Esophagus muscularis mucosa (tissue), 3 donors: Measurements from ENCODE around the gene PHLDA2.

ENCODE experiments used
- CTCF ChIP-seq, 3 experiments: fragments of 200-600 bp in 2 of 3; fragments of 450-650 bp in 1 of 3; sonication (generic) in 2 of 3; IDR thresholded peaks; one replicate each; pipeline ENCODE4 v1.5.1; 2017 to 2019; ENCODE audit warnings: antibody characterized with exemption in 3 of 3, mild to moderate bottlenecking in 2 of 3, moderate library complexity in 1 of 3
- POLR2A ChIP-seq: fragments of 450-650 bp; IDR thresholded peaks from one replicate; pipeline ENCODE4 v1.6.1; 2017; ENCODE audit warnings: antibody characterized with exemption, moderate library complexity, mild to moderate bottlenecking, low read depth
- POLR2AphosphoS5 ChIP-seq, 2 donors: sonication (generic); formaldehyde crosslinking; IDR thresholded peaks; one replicate each; pipeline ENCODE4 v1.6.1; 2017; ENCODE audit warnings: antibody characterized with exemption in 2 of 2

GRCh38 chr11:2929950-2930703 lies 907 bp upstream of the PHLDA2 start:
- TF ChIP-seq CTCF (IDR thresholded peaks at IDR 0.05) (peak in 1 of 3 experiments; percentile 48), POLR2A (no peak), POLR2AphosphoS5 (IDR thresholded peaks at IDR 0.05) (no peak)
